ENCODE data around the gene TRIM34. TPM values are rescaled to one million over a fixed set of nuclear protein-coding genes. Genes with fewer than 3 reads are reported as not detected.
"Not testable (repeated sequence)": the region's sequence is repeated elsewhere in the genome, so short reads cannot be mapped to it uniquely, and the experiment has no call there.

Gene TRIM34
- total RNA-seq, 2 donors from 2014 or later: 6.7 to 7.1 TPM

DNA sequence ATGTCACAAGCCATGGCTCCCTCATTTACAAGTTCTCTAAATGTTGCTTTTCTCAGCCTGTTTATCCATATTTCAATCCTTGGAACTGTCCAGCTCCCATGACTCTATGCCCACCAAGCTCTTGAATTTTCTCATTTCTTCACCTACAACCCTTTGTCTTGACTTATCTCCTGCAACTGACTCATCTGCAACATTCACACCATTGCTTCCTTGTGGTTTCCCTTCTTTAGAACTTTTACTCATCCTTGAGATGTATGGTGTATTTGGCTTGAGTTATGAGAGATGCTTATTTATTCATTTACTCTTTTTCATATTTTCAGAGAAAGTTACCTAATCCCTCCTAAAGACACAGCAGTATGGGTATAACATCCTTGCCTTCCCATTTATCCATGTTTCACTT, 18.8 kb downstream of the TRIM34 start:
- no peaks in the 10 kb centered on the region for H3K27me3 Mint-ChIP-seq
- no peaks in the 10 kb centered on the region for H3K9me3 Mint-ChIP-seq
- H3K4me3 Mint-ChIP-seq: no peak overlapping the region
- H3K36me3 Mint-ChIP-seq (ENCODE audit: low read depth): peaks cover 52% of the 10 kb centered on the region
- H3K27ac Mint-ChIP-seq: no peak overlapping the region
- H3K4me1 Mint-ChIP-seq: no peaks in the 10 kb centered on the region
- ATAC-seq (replicated peaks): peak; percentile 81

DNA sequence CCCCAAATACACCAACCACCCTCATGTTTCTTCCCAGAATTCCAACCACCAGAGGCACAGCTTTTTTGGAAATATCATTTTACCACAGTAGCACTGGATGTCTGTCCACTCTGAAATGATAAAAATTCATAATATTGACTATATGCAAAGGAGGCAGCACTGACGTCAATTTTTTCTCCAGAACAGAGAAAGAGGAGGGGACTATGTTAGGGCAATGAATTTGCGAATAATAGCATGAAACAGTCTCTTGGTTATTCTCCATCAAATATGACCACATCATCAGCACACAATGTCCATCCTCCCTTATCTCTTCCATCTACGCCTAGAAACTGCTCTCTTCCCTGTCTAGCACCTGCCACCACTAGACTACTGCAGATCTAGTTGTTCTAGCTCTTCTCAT, 21.3 kb downstream of the TRIM34 start:
- Mint-ChIP-seq H3K36me3 (ENCODE audit: low read depth) (peaks cover 32% of the 10 kb centered on the region), H3K27ac (no peak overlapping the region), H3K4me3 (no peak overlapping the region), H3K27me3 (no peaks in the 10 kb centered on the region), H3K4me1 (no peaks in the 10 kb centered on the region), H3K9me3 (no peaks in the 10 kb centered on the region)
- no peak for ATAC-seq (replicated peaks)

DNA sequence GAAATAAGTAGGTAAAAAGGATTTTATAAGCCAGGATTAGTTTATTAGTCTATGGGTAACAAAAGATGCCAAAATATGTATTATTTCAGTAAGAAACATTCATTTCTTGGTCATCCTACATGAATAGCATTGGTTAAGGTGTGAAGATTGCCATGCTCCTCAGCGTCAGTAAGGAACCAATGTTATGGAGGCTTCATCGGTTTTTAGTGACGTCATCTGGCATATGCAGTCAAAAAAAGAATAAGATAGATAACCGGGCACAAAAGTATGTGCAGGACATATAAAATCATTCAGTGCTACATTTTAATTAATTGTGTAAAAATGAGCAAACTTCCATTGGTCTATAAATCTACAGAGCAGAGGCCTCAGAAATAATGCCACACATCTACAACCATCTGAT, 30.7 kb downstream of the TRIM34 start:
- Mint-ChIP-seq H3K4me3 (no peak overlapping the region), H3K27me3 (no peaks in the 10 kb centered on the region)
- ATAC-seq (replicated peaks): no peak

DNA sequence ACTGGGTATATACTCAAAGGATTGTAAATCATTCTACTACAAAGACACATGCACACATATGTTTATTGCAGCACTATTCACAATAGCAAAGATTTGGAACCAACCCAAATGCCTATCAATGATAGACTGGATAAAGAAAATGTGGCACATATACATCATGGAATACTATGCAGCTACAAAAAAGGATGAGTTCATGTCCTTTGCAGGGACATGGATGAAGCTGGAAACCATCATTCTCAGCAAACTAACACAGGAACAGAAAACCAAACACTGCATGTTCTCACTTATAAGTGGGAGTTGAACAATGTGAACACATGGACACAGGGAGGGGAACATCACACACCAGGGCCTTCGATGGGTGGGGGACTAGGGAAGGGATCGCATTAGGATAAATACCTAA, 32.2 kb downstream of the TRIM34 start:
- not testable (repeated sequence) for H3K9me3 Mint-ChIP-seq; H3K27ac Mint-ChIP-seq; ATAC-seq (replicated peaks); H3K4me1 Mint-ChIP-seq; H3K27me3 Mint-ChIP-seq; H3K4me3 Mint-ChIP-seq; H3K36me3 Mint-ChIP-seq (ENCODE audit: low read depth)

More for the DNA sequence above, 30.7 kb downstream of the TRIM34 start:
- Mint-ChIP-seq H3K4me1 (no peaks in the 10 kb centered on the region), H3K36me3 (ENCODE audit: low read depth) (no peaks in the 10 kb centered on the region), H3K9me3 (peaks cover 4% of the 10 kb centered on the region), H3K27ac (no peak overlapping the region)

DNA sequence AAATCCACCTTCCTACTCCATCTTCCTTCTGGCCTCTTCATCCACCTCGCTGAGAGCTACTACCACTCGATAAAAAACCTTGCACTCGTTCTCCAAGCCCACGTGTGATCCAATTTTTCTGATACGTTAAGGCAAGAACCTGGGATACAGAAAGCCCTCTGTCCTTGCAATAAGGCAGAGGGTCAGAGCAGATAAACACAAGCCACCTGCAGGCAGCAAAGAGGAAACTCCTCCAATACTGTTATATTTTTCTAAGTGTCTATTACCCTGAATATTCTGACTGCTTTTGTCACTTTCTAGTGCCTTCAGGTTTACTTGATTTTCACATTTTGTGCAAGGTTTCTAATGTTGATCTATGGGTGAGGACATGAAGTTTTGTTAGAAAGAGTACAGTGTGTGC, 33.5 kb downstream of the TRIM34 start:
- H3K4me1 Mint-ChIP-seq: no peaks in the 10 kb centered on the region
- H3K27me3 Mint-ChIP-seq: no peaks in the 10 kb centered on the region
- H3K4me3 Mint-ChIP-seq: no peak overlapping the region
- H3K36me3 Mint-ChIP-seq (ENCODE audit: low read depth): peaks cover 5% of the 10 kb centered on the region
- no peak overlapping the region for H3K27ac Mint-ChIP-seq
- no peaks in the 10 kb centered on the region for H3K9me3 Mint-ChIP-seq
- no peak for ATAC-seq (replicated peaks)

DNA sequence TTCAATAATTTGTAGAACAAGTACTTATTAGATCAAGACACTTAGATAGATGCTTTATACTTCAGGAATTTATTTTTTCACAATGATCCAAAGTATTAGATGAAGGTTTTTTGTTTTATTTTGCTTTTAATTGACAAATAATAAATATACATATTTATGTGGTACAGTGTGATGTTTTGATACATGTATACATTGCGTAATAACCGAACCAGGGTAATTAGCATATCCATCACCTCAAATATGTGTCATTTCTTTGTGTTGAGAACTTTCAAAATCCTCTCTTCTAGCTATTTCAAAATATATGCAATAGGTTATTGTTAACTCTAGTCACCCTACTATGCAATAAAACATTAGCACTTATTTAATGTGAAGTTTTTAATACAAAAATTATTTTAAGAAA, 38.7 kb downstream of the TRIM34 start:
- Mint-ChIP-seq H3K27me3 (no peaks in the 10 kb centered on the region), H3K4me1 (no peaks in the 10 kb centered on the region), H3K4me3 (no peak overlapping the region), H3K9me3 (no peaks in the 10 kb centered on the region), H3K36me3 (ENCODE audit: low read depth) (peaks cover 41% of the 10 kb centered on the region), H3K27ac (no peak overlapping the region)
- ATAC-seq (replicated peaks): no peak

DNA sequence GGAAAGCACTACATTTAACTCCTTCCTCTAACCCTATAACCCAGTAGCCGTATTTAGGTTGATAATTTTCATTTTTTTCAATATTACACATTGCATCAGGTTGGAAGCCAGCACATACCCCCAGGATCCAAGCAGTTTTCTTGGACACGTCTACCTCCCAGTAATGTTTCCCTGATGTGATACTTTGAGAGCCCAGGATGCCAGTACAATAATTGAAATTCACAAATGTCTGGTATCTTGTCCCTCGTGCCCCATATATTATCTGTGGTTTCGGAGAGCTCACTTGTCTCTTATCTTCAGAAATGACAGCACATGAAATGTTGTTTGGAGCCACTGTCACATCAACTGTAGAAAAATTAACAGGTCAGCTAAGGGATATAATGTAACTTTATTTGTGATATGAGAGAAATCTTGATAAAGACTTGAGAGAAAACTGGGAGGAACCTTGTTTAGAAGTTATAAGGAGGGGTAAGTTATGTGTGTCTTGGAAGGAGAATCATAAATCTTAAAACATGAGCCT, 40.3 kb downstream of the TRIM34 start:
- Mint-ChIP-seq H3K9me3 (no peaks in the 10 kb centered on the region), H3K27me3 (no peaks in the 10 kb centered on the region), H3K4me3 (no peak overlapping the region), H3K36me3 (ENCODE audit: low read depth) (peaks cover 56% of the 10 kb centered on the region), H3K27ac (no peak overlapping the region), H3K4me1 (no peaks in the 10 kb centered on the region)
- ATAC-seq (replicated peaks): no peak

DNA sequence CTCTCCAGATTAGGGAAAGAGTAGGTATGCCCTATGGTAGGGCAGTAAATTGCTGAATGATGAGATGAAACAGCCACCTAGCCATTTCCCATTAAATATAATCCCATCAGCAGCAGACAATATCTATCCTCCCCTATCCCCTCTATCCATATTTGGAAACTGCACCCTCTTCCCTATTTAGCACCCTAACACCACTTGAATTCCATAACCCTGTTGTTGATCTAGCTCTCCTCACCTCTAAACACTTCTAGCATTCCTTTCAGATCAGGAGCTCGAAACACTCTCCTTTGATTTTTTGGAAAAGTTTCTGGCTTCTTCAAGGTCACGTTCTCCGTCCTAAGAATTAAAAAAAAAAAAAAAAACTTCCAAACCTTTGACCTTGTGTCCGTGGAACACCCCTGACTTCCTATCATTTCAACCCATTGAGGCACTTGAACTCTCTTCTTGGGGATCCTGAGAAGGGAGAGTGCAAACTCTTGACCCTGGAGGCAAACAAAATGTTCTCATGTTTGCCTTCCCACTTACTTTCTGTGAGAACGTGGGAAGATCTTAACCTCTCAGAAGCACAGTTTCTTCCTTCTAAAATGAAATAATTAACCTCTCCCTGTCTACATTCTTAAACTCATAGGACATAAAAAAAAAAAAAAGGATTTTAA, 41.1 kb downstream of the TRIM34 start:
- peaks cover 64% of the 10 kb centered on the region for H3K36me3 Mint-ChIP-seq (ENCODE audit: low read depth)
- H3K4me3 Mint-ChIP-seq: no peak overlapping the region
- H3K9me3 Mint-ChIP-seq: no peaks in the 10 kb centered on the region
- H3K27me3 Mint-ChIP-seq: no peaks in the 10 kb centered on the region
- H3K27ac Mint-ChIP-seq: no peak overlapping the region
- no peaks in the 10 kb centered on the region for H3K4me1 Mint-ChIP-seq
- ATAC-seq (replicated peaks): no peak

DNA sequence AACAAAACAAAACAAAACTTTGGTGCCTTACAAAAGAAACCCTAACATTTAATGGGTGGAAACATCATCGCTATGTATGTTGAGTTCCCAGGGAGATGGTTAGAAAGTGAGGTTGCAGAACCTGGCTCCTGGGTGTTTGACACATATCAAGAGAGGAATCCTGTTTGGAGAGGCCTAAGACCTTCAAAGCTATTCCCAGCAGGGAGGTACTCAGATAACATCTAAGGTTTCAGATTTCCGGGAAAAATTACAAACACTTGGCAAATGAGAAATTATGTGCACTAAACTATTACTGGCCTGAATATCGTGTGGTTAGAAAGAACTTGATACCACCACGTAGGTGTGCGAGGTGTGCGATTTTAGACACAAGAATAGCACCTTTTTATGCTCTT, 41.6 kb downstream of the TRIM34 start:
- no peaks in the 10 kb centered on the region for H3K9me3 Mint-ChIP-seq
- H3K4me1 Mint-ChIP-seq: no peaks in the 10 kb centered on the region
- H3K4me3 Mint-ChIP-seq: no peak overlapping the region
- H3K27me3 Mint-ChIP-seq: no peaks in the 10 kb centered on the region
- H3K27ac Mint-ChIP-seq: no peak overlapping the region
- peaks cover 69% of the 10 kb centered on the region for H3K36me3 Mint-ChIP-seq (ENCODE audit: low read depth)
- no peak for ATAC-seq (replicated peaks)

DNA sequence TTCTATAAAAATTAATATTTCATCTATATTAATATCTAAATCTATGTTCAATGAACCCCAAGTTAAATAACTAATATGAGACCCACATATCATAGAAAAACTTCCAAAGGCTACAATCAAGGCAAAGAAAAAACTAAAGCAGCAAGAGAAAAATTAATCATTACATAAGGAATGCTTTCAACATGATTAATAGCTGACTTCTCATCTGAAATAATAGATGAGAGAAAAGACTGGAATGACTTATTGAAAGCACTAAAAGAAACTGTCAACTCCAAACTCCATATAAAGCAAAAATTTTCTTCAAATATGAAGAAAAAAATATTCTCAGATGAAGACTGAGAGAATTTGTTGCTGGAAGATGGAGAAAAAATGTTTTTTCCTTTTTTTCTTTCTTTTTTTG, 47.0 kb downstream of the TRIM34 start:
- Mint-ChIP-seq H3K9me3 (no peaks in the 10 kb centered on the region), H3K27ac (no peak overlapping the region), H3K27me3 (no peaks in the 10 kb centered on the region), H3K36me3 (ENCODE audit: low read depth) (peaks cover 70% of the 10 kb centered on the region), H3K4me3 (no peak overlapping the region), H3K4me1 (peaks cover 6% of the 10 kb centered on the region)
- ATAC-seq (replicated peaks): no peak

DNA sequence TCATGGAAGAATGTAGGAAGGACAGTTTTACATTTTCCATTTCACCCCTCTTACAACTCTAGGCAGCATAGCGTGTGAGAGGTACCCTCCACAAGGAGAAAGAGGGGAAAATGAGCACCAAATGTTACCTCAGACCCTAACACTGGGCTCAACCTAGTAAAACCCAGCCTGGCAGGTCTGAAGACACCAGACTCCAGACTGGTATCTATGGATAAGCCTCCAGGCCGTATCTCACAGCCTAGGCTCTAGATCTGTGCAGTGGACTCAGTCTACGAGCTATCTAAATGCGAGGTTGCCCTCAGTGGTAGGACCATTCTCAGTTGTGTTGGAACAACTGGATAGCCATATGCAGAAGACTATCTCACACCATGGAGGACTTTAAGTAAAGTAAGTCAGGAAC, 49.6 kb downstream of the TRIM34 start:
- Mint-ChIP-seq H3K27me3 (no peaks in the 10 kb centered on the region), H3K27ac (no peak overlapping the region), H3K9me3 (no peaks in the 10 kb centered on the region), H3K4me1 (peaks cover 14% of the 10 kb centered on the region), H3K36me3 (ENCODE audit: low read depth) (peaks cover 74% of the 10 kb centered on the region), H3K4me3 (no peak overlapping the region)
- ATAC-seq (replicated peaks): no peak

DNA sequence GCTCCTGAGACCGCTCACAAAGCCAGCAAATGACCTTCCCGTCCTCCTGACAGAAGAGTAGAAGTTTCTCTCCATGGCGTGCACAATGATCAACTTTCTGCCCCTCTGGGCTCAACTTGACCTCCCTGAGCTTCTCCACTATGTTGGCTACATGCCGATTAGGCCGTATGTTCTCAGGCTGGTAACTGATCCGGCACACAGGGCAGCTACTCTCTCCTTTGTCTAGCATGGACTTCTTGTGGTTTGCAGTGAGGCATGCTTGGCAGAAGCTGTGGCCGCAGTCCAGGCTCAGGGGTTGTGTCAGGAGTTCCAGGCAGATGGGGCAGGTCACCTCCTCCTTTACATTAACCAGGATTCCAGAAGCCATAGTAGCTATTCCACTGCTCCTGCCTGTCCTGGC, 55.0 kb downstream of the TRIM34 start:
- no peak for ATAC-seq (replicated peaks)
- H3K27ac Mint-ChIP-seq: peak overlapping the region; percentile 32

DNA sequence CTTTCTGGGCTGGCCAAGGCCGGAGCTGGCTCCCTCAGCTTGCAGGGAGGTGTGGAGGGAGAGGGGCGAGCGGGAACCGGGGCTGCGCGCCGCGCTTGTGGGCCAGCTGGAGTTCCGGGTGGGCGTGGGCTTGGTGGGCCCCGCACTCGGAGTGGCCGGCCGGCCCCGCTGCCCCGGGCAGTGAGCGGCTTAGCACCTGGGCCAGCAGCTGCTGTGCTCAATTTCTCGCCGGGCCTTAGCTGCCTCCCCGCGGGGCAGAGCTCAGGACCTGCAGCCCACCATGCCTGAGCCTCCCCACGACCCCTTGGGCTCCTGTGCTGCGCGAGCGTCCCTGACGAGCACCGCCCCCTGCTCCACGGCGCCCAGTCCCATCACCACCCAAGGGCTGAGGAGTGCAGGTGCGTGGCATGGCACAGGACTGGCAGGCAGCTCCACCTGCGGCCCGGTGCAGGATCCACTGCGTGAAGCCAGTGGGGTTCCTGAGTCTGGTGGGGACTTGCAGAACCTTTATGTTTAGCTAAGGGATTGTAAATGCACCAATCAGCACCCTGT, 58.2 kb downstream of the TRIM34 start:
- Mint-ChIP-seq H3K4me1 (peaks cover 26% of the 10 kb centered on the region), H3K36me3 (ENCODE audit: low read depth) (peaks cover 40% of the 10 kb centered on the region), H3K4me3 (peak overlapping the region; percentile 97)
- not testable (repeated sequence) for ATAC-seq (replicated peaks); H3K27me3 Mint-ChIP-seq; H3K27ac Mint-ChIP-seq; H3K9me3 Mint-ChIP-seq

More for the DNA sequence above, 55.0 kb downstream of the TRIM34 start:
- Mint-ChIP-seq H3K4me1 (peaks cover 17% of the 10 kb centered on the region), H3K36me3 (ENCODE audit: low read depth) (peaks cover 53% of the 10 kb centered on the region), H3K9me3 (no peaks in the 10 kb centered on the region), H3K27me3 (no peaks in the 10 kb centered on the region), H3K4me3 (no peak overlapping the region)

DNA sequence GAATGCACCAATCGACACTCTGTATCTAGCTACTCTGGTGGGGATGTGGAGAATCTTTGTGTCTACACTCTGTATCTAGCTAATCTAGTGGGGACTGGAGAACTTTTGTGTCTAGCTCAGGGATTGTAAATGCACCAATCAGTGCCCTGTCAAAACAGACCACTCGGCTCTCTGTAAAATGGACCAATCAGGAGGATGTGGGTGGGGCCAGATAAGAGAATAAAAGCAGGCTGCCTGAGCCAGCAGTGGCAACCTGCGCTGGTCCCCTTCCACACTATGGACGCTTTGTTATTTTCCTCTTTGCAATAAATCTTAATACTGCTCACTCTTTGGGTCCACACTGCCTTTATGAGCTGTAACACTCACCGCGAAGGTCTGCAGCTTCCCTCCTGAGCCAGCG, 58.8 kb downstream of the TRIM34 start:
- peaks cover 23% of the 10 kb centered on the region for H3K4me1 Mint-ChIP-seq
- H3K9me3 Mint-ChIP-seq; ATAC-seq (replicated peaks); H3K27me3 Mint-ChIP-seq: not testable (repeated sequence)
- H3K27ac Mint-ChIP-seq: peak overlapping the region; percentile 99
- H3K4me3 Mint-ChIP-seq: peak overlapping the region; percentile 97
- H3K36me3 Mint-ChIP-seq (ENCODE audit: low read depth): peaks cover 34% of the 10 kb centered on the region

DNA sequence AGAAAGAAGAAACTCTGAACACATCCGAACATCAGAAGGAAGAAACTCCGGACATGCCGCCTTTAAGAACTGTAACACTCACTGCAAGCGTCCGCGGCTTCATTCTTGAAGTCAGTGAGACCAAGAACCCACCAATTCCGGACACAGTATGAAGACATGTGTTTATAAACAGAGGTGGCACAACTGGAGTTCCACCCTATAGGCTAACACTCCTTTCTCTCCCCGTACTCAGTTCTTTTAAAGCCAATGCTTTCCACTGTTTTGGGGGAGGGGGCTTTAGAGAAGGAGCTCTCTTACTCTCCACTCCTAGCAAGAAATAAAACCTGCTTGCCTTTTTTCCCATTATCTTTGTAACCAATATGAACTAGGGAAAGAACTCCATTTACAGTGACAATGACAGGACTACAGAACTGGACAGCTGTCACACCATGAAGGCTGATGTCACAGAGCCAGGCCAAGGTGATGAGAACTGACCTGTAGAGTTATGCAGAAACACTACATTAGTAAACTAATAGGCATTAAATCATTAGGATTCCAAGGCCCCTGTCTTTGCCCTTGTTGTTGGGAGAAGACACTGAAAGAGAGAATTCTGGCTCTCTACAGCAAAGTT, 59.3 kb downstream of the TRIM34 start:
- H3K4me3 Mint-ChIP-seq: peak overlapping the region; percentile 97
- peaks cover 29% of the 10 kb centered on the region for H3K36me3 Mint-ChIP-seq (ENCODE audit: low read depth)
- peaks cover 18% of the 10 kb centered on the region for H3K4me1 Mint-ChIP-seq
- ATAC-seq (replicated peaks): peak; percentile 3
- no peaks in the 10 kb centered on the region for H3K9me3 Mint-ChIP-seq
- no peaks in the 10 kb centered on the region for H3K27me3 Mint-ChIP-seq
- H3K27ac Mint-ChIP-seq: peak overlapping the region; percentile 99

All from activated T-helper 17 cell treated with anti-CD3 and anti-CD28 coated beads, Interleukin-2, amount 50 U/mL, for 72 hours (primary cell).